GM04504 (cell line): ENCODE results near the gene DAPK2.

ENCODE experiments used
- DNase-seq: peaks from one replicate; pipeline ENCODE4 v3.0.0-alpha.2; 2012; ENCODE audit warnings: low read depth

The DAPK2 gene

GRCh38 chr15:63941698-63942465 is 104.4 kb downstream of the DAPK2 start:
- no peak for DNase-seq

GRCh38 chr15:63940966-63941620 is 105.2 kb downstream of the DAPK2 start:
- no peak for DNase-seq

- DNase-seq, result peak; percentile 43
These were observed 106.7 kb downstream of the DAPK2 start for GRCh38 chr15:63939531-63940130.

GRCh38 chr15:63938486-63939061 is 107.7 kb downstream of the DAPK2 start:
- DNase-seq, result no peak

DNA sequence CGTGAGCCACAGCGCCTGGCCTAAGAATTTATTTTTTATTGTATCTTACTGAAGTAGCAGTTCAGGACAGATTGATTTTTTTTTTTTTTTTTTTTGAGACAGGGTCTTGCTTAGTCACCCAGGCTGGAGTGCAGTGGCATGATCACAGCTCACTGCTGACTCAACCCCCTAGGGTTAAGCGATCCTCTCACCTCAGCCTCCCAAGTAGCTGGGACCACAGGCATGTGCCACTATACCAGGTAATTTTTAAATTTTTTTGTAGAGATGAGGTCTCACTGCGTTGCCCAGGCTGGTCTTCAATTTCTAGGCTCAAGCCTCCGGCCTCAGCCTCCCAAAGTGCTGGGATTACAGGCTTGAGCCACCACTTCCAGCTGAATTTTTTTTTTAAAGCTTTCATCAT is 112.8 kb downstream of the DAPK2 start:
- DNase-seq, result no peak

- no peak for DNase-seq
These were observed 114.7 kb downstream of the DAPK2 start for GRCh38 chr15:63931556-63931955.

- no peak for DNase-seq
These were observed 116.3 kb downstream of the DAPK2 start for GRCh38 chr15:63930034-63930433.

DNA sequence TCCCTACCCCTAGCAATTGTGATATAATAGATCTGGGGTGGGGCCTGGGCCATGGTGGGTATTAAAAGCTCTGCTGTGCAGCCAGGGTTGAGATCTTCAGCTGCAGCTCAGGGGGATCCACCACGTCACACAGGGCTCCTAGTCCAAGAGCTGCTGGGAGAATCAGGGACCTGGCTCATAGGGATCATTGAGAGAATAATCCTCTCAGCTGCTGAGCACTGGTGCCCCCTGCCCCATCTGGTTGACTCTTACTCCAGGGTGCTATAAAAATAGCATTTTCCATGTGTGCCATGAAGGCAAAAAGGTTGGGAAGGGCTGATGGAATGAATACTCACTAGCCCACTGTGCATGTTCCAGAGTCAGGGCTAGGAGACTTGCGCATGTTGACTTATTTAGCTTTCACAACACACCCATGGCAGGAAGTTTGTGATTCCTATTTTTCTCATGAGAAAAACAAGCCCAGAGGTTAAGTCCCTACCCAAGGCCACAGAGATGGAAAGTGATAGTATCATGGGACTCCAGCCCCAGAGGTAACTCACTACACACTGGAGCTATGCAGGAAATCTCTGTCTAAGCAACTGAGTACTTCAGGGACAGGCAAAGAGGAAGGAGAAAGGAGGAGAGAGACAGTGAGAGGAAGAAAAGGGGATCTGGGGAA is 118.0 kb downstream of the DAPK2 start:
- no peak for DNase-seq

GRCh38 chr15:63923993-63924950 is 122.0 kb downstream of the DAPK2 start:
- DNase-seq, result no peak

GRCh38 chr15:63922916-63923315 is 123.4 kb downstream of the DAPK2 start:
- no peak for DNase-seq

DNA sequence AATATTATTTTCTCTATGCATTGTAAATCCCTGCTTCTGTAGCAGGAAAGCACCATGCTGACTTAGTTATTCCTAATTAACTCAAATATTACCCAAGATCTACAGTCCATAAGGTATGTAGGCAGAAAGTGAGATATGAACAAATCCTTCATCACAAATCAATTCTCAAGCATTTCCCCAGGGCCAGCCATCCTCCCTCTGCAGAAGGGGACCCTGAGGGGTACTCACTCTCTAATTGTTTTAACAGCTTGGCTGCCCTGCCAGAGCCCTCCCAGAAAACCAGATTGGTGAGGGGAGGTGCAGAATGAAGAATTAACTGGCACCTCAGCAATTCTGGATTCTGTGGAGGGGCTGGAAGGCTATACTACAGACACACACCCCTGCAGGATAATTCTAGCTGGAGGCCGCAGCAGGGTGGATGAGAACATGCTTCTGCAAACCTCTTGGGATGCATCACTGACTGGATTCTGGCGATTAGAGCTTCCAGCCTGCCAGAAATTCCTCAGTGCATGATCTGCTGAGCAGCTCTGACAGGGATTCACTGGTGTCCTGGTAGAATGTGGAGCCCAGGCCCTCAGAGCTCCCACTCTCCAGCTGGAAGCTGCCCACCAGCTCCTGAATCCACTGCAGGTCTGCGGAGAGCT is 123.9 kb downstream of the DAPK2 start:
- no peak for DNase-seq

GRCh38 chr15:63920504-63921175 is 125.6 kb downstream of the DAPK2 start:
- no peak for DNase-seq

DNA sequence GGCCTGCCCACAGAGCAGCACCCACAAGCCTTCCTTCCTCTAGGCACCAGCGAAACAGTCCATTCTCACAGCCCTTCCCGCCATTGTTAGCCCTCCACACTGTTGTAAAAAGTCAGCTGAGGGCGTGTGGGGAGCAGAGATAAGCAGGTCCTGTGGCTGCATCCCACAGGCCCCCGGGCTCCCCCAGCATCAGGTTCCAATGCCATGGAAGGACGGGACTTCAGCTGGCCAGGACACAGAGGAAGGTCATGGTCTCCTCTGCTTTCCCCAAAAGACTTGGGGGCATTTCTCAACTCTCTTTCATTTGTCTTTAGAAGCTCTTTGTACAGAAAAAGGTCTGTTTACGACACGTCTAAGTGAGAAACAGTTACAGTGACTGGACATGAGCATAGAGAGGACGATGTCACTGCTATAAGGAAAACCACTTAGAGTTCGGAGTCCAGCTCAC is 127.4 kb downstream of the DAPK2 start:
- no peak for DNase-seq

DNA sequence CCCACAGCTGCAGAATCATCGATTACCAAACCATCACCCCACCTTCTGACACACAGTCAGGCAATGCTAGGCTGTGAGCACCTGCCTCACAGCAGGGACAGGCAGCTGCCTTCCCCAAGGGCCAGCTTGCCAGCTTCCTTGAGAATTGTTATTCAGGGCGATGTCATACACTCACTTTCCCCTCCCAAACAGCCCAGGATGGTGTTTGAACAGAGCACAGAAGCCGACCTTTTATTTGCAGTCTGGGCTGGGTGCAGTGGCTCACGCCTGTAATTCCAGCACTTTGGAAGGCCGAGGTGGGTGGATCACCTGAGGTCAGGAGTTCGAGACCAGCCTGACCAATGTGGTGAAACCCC is 128.0 kb downstream of the DAPK2 start:
- no peak for DNase-seq

DNA sequence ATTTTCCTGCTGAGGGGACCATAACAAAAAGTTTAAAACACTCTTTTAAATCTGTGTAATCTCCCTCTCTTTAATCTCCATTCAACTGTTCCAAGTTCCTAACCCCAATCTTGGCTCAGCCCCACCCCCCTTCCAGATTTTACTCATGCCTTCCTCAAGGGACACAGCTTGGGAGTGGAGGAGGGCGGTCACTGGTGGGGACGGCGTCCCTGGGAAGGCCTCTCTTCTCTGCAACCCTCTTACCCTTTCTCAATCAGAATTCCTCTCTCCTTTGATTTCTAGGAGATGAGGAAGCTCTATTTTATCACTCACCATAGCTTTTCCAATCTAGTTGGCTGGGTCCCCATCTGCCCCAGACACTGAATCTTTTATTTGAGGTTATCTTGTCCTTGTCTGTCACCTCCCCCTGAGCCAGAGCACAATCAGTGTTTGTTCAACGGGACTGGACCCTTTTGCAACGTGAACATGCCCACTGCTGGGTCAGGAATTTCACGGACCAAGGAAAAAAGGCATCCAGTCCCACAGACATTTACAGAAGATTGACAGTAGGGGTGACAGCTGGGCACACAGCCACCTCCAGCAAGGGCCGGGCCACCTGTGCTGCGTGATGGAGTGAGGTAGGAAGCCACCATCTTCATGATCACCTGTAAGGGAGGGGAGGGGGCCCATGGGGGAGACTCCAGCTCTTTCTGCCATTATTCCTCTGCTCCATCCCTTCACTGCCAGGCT is 128.5 kb downstream of the DAPK2 start:
- DNase-seq, result no peak

DNA sequence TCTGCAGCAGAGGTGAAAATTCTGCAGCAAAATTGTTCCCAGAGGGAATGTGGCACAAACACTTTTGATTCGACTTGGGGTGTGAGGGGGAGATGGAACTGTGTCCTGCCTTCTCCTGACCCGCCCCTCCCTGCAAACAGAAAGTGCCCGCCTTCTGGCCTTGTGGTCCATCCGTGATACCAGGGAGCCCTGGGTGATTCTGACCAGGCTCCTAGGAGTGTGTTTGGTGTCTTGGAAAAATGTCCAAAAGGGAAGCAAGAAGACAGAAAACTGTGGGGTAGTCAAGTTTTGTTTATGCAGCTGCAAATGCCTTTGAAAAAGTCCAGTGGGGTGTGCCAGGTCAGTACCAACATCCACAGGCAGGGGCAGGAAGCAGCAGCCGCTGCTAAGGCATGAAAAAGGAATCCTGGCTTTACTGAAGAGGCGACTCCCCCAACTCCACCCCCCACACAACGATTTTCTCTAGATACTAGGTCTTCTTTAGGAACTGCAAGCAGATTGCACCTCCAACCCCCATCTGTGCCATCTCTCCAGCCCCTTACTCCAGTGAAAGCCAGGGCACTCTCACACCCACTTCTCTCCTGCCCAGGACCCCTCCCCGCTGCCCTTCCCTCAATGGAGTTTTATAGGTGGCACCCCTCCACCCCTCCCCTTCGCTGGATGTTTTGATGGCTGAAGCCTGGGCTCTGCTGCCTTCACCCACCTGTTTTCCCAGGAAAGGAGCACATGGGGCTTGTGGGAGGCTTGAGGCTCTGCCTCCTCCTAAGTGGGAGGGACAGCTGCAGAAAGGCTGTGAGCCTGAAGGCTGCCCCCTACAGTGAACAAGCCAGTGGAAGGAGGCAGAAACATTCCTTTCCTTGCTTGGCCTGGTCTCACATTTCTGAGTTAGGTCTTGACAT is 130.2 kb downstream of the DAPK2 start:
- no peak for DNase-seq

GRCh38 chr15:63915209-63915872 is 130.9 kb downstream of the DAPK2 start:
- DNase-seq, result no peak

- no peak for DNase-seq
These were observed 132.4 kb downstream of the DAPK2 start for GRCh38 chr15:63913786-63914315.
